H1 (cell line): ENCODE results near the gene BOLA2B.
"Not testable (repeated sequence)": the region's sequence is repeated elsewhere in the genome, so short reads cannot be mapped to it uniquely, and the experiment has no call there.

Experiments used
- CEBPB ChIP-seq: IDR thresholded peaks from 2 replicates; pipeline ENCODE4 v1.6.1; 2012; ENCODE audit warnings: low read depth, low read length
- CHD1 ChIP-seq: IDR thresholded peaks from 2 replicates; pipeline ENCODE4 v1.6.1; 2012; ENCODE audit warnings: low read depth, low read length, improper control_type of control experiment
- EZH2 ChIP-seq: fragments of 200-600 bp; sonication (generic); IDR thresholded peaks from 2 replicates; pipeline ENCODE4 v1.7.1; 2012; ENCODE audit warnings: low read depth, mild to moderate bottlenecking, moderate library complexity, low read length, inconsistent platforms; ENCODE audit not compliant: severe bottlenecking
- MAFK ChIP-seq: IDR thresholded peaks from 2 replicates; pipeline ENCODE4 v1.6.1; 2012; ENCODE audit warnings: low read depth, mild to moderate bottlenecking, improper control_type of control experiment, low read length
- POLR2A ChIP-seq, 2 experiments: IDR thresholded peaks; 1 replicate in 1 of 2; 2 replicates in 1 of 2; pipeline ENCODE4 v1.6.1; 2011; ENCODE audit warnings: low read depth in 2 of 2, low read length in 2 of 2, mild to moderate bottlenecking in 2 of 2; ENCODE audit errors: control extremely low read depth in 1 of 2
- POLR2AphosphoS5 ChIP-seq: IDR thresholded peaks from 2 replicates; pipeline ENCODE4 v1.6.1; 2011; ENCODE audit warnings: low read depth, low read length
- SP1 ChIP-seq: IDR thresholded peaks from 2 replicates; pipeline ENCODE4 v1.6.1; 2011; ENCODE audit warnings: low read depth, low read length
- SUZ12 ChIP-seq: fragments of 200-600 bp; sonication (generic); IDR thresholded peaks from 2 replicates; pipeline ENCODE4 v1.6.1; 2012; ENCODE audit warnings: mild to moderate bottlenecking, inconsistent platforms, low read length, moderate library complexity, mixed read lengths
- TAF1 ChIP-seq: IDR thresholded peaks from 2 replicates; pipeline ENCODE4 v1.6.1; 2011; ENCODE audit warnings: mild to moderate bottlenecking, low read depth, low read length
- TBP ChIP-seq: IDR thresholded peaks from 2 replicates; pipeline ENCODE4 v1.6.1; 2011; ENCODE audit warnings: low read depth, low read length, improper control_type of control experiment
- TF ChIP-seq, protein P1 (sequence below), 3 experiments: IDR thresholded peaks; 1 replicate in 2 of 3; 2 replicates in 1 of 3; pipeline versions ENCODE4 v1.5.1 to v1.6.1; 2011; ENCODE audit warnings: low read length in 3 of 3, mild to moderate bottlenecking in 3 of 3, inconsistent platforms in 2 of 3, low read depth in 1 of 3, moderate library complexity in 1 of 3; ENCODE audit not compliant: insufficient read depth in 1 of 3; ENCODE audit errors: control extremely low read depth in 1 of 3

DNA sequence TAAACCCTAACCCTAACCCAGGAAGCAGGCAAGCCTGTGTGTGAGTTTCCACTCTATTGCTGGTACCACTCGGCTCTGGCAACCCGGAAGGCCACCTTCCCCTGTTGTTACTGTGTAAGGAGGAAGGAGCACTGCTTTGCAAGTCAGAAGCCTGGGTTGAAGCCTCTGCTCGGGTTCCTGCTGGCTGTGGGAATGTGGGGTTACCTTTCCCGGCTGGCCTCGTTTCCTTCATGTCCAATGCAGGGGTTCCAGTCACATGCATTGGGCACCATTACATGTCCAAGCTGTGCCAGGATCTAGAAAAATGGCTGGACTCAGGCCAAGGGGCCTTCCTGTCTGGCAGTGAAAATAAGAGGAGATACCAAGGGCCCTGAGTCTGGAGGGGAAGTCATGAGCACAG lies 23.6 kb upstream of the BOLA2B start:
- TF ChIP-seq SUZ12; TAF1; EZH2; CHD1; MAFK; TBP; POLR2A (IDR thresholded peaks at IDR 0.05; ENCODE audit: control extremely low read depth in 1 of 2, low read depth in 2 of 2, low read length in 2 of 2); SP1; POLR2AphosphoS5; CEBPB: not testable (repeated sequence)
- TF ChIP-seq, protein P1, sequence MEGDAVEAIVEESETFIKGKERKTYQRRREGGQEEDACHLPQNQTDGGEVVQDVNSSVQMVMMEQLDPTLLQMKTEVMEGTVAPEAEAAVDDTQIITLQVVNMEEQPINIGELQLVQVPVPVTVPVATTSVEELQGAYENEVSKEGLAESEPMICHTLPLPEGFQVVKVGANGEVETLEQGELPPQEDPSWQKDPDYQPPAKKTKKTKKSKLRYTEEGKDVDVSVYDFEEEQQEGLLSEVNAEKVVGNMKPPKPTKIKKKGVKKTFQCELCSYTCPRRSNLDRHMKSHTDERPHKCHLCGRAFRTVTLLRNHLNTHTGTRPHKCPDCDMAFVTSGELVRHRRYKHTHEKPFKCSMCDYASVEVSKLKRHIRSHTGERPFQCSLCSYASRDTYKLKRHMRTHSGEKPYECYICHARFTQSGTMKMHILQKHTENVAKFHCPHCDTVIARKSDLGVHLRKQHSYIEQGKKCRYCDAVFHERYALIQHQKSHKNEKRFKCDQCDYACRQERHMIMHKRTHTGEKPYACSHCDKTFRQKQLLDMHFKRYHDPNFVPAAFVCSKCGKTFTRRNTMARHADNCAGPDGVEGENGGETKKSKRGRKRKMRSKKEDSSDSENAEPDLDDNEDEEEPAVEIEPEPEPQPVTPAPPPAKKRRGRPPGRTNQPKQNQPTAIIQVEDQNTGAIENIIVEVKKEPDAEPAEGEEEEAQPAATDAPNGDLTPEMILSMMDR (IDR thresholded peaks at IDR 0.05; ENCODE audit: control extremely low read depth in 1 of 3, insufficient read depth in 1 of 3, low read depth in 1 of 3, low read length in 3 of 3) = not testable (repeated sequence)
